ENCODE results near the gene RILP.

Gene RILP

DNA sequence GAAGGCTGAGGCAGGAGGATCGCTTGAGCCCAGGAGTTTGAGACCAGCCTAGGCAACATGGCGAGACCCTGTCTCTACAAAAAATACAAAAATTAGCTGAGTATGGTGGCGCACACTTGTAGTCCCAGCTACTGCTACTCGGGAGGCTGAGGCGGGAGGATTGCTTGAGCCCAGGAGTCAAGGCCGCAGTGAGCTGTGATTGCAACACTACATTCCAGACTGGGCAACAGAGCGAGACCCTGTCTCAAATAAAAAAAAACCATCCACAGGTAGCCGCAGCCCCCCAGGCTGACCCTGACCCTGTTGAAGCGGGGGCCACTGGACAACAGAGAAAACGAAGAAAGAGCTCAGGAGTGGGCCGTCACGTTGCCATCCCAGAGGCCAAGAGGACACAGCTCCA is 25.0 kb downstream of the RILP start:
- Histone ChIP-seq H2AFZ (ENCODE audit: low read length) (no peak overlapping the region), H3K4me1 (ENCODE audit: low read length) (peaks cover 7% of the 10 kb centered on the region; the same call in 1 of the 2 replicates), H3K9me2 (replicated peaks; ENCODE audit: insufficient read depth, low read length) (no peaks in the 10 kb centered on the region), H3K9ac (ENCODE audit: low read length) (no peak overlapping the region), H3K79me2 (ENCODE audit: low read length) (no peaks in the 10 kb centered on the region), H3F3A (ENCODE audit: insufficient read depth, low read length) (peaks cover 5% of the 10 kb centered on the region), H3K27me3 (replicated peaks; ENCODE audit: insufficient read depth, low read length) (no peaks in the 10 kb centered on the region), H4K20me1 (ENCODE audit: insufficient read depth, low read length) (no peaks in the 10 kb centered on the region), H3K36me3 (replicated peaks; ENCODE audit: insufficient read depth, low read length) (no peaks in the 10 kb centered on the region), H3K27ac (ENCODE audit: low read length) (no peak overlapping the region), H3K9me3 (replicated peaks; ENCODE audit: insufficient read depth, low read length) (no peaks in the 10 kb centered on the region), H3K4me3 (ENCODE audit: low read length) (no peak overlapping the region), H3K4me2 (ENCODE audit: low read depth, low read length) (no peak overlapping the region)
- no peak for DNase-seq
- TF ChIP-seq EZH2 (optimal IDR thresholded peaks at IDR 0.05; ENCODE audit: low read depth, low read length) (no peak), EZH2phosphoT487 (IDR thresholded peaks at IDR 0.05; ENCODE audit: low read length) (no peak)
- TF ChIP-seq, protein P1, sequence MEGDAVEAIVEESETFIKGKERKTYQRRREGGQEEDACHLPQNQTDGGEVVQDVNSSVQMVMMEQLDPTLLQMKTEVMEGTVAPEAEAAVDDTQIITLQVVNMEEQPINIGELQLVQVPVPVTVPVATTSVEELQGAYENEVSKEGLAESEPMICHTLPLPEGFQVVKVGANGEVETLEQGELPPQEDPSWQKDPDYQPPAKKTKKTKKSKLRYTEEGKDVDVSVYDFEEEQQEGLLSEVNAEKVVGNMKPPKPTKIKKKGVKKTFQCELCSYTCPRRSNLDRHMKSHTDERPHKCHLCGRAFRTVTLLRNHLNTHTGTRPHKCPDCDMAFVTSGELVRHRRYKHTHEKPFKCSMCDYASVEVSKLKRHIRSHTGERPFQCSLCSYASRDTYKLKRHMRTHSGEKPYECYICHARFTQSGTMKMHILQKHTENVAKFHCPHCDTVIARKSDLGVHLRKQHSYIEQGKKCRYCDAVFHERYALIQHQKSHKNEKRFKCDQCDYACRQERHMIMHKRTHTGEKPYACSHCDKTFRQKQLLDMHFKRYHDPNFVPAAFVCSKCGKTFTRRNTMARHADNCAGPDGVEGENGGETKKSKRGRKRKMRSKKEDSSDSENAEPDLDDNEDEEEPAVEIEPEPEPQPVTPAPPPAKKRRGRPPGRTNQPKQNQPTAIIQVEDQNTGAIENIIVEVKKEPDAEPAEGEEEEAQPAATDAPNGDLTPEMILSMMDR (IDR thresholded peaks at IDR 0.05; ENCODE audit: low read length) = no peak

DNA sequence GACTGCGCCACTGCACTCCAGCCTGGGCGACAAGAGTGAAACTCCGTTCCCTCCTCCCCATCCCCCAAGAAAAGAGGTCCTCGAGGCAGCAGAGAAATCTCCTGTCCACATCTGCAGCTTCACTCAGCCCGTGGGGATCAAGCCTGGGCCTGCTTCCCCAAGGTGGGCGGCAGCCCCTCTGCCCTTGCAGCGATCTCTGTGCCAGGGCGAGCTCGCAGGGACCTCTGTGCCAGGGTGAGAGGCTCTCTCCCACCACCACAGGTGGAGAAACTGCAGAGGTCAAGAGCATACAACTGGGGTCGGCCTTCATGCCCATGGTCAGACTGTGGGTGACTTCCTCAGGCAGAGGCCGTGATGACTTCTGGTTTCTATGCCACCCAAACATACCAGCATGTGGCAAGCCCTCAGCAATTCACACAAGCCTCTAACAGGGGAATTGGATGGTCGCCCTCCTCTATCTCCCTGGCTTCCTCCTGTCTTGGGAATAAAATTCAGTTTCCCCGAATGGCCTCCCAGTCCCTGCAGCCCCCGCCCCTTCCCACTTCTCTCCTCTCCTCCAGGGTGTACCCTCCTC is 26.5 kb downstream of the RILP start:
- H3K9me3 ChIP-seq (replicated peaks; ENCODE audit: insufficient read depth, low read length) = no peaks in the 10 kb centered on the region
- no peaks in the 10 kb centered on the region for H3F3A ChIP-seq (ENCODE audit: insufficient read depth, low read length)
- H3K27ac ChIP-seq (ENCODE audit: low read length) = no peak overlapping the region
- no peak for TF ChIP-seq EZH2phosphoT487 (IDR thresholded peaks at IDR 0.05; ENCODE audit: low read length)
- no peak for TF ChIP-seq EZH2 (optimal IDR thresholded peaks at IDR 0.05; ENCODE audit: low read depth, low read length)
- TF ChIP-seq, protein P1 (IDR thresholded peaks at IDR 0.05; ENCODE audit: low read length) = no peak
- DNase-seq = no peak
- H3K9me2 ChIP-seq (replicated peaks; ENCODE audit: insufficient read depth, low read length) = no peaks in the 10 kb centered on the region
- H2AFZ ChIP-seq (ENCODE audit: low read length) = no peak overlapping the region
- no peaks in the 10 kb centered on the region for H3K27me3 ChIP-seq (replicated peaks; ENCODE audit: insufficient read depth, low read length)
- no peak overlapping the region for H3K9ac ChIP-seq (ENCODE audit: low read length)
- no peak overlapping the region for H3K4me2 ChIP-seq (ENCODE audit: low read depth, low read length)
- no peak overlapping the region for H3K4me3 ChIP-seq (ENCODE audit: low read length)
- no peaks in the 10 kb centered on the region for H3K36me3 ChIP-seq (replicated peaks; ENCODE audit: insufficient read depth, low read length)
- H3K79me2 ChIP-seq (ENCODE audit: low read length) = no peaks in the 10 kb centered on the region
- no peaks in the 10 kb centered on the region for H4K20me1 ChIP-seq (ENCODE audit: insufficient read depth, low read length)
- 0 out of 2 replicates have a peak, but pooled peaks cover 5% of the 10 kb centered on the region for H3K4me1 ChIP-seq (ENCODE audit: low read length)

DNA sequence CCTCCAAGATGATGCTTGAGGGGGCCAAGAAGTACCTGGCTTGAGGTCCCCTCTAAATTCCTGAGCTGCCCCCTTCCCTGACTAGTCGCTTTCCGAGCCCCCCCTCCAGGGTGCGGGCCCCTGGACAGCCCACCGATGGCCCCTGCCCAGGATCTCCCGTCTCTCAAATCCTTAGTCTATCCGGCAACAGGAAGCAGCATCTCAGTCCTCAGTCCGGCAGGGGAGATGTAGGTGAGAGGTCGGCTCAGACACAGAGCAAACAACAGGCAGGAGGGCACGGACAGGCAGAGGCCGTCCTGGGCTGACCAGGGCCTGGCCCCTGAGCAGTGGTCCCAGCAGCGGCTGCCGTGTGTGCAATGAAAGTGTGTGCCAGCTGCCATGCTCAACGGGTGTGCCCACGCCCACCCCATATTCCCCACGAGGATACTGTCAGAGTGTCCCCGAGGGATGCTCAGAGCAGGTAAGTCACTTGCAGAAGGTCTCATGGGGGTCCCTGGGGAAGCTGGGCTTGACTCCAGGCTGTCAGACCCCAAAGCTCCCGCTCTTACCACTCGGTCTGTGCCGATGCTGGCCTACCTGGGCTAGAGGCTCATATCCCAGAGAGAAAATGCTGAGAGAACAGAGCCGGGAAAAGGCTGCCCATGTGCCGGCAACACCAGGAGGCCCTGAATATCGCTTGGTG is 28.3 kb downstream of the RILP start:
- Histone ChIP-seq H3K27me3 (replicated peaks; ENCODE audit: insufficient read depth, low read length) (no peaks in the 10 kb centered on the region), H3K79me2 (ENCODE audit: low read length) (no peaks in the 10 kb centered on the region), H3K9me2 (replicated peaks; ENCODE audit: insufficient read depth, low read length) (no peaks in the 10 kb centered on the region), H3K36me3 (replicated peaks; ENCODE audit: insufficient read depth, low read length) (no peaks in the 10 kb centered on the region), H3K9me3 (replicated peaks; ENCODE audit: insufficient read depth, low read length) (no peaks in the 10 kb centered on the region), H3K4me3 (ENCODE audit: low read length) (no peak overlapping the region), H3K4me1 (ENCODE audit: low read length) (no peaks in the 10 kb centered on the region), H3K27ac (ENCODE audit: low read length) (no peak overlapping the region), H3K9ac (ENCODE audit: low read length) (no peak overlapping the region), H2AFZ (ENCODE audit: low read length) (no peak overlapping the region), H3K4me2 (ENCODE audit: low read depth, low read length) (no peak overlapping the region), H4K20me1 (ENCODE audit: insufficient read depth, low read length) (no peaks in the 10 kb centered on the region), H3F3A (ENCODE audit: insufficient read depth, low read length) (no peaks in the 10 kb centered on the region)
- no peak for DNase-seq
- TF ChIP-seq EZH2 (optimal IDR thresholded peaks at IDR 0.05; ENCODE audit: low read depth, low read length) = no peak
- TF ChIP-seq, protein P1 (IDR thresholded peaks at IDR 0.05; ENCODE audit: low read length) = no peak
- no peak for TF ChIP-seq EZH2phosphoT487 (IDR thresholded peaks at IDR 0.05; ENCODE audit: low read length)

Data from MM.1S (cell line).